ENCODE measurements around the gene CCDC183. TPM values are rescaled to one million over a fixed set of nuclear protein-coding genes. Genes with fewer than 3 reads are reported as not detected.
"Not testable (repeated sequence)": the region's sequence is repeated elsewhere in the genome, so short reads cannot be mapped to it uniquely, and the experiment has no call there.

Gene CCDC183
- total RNA-seq, 1 donor from 2014 or later = 1.0 TPM

GRCh38 chr9:136826188-136826541 lies 30.0 kb downstream of the CCDC183 start:
- no peak for DNase-seq

DNA sequence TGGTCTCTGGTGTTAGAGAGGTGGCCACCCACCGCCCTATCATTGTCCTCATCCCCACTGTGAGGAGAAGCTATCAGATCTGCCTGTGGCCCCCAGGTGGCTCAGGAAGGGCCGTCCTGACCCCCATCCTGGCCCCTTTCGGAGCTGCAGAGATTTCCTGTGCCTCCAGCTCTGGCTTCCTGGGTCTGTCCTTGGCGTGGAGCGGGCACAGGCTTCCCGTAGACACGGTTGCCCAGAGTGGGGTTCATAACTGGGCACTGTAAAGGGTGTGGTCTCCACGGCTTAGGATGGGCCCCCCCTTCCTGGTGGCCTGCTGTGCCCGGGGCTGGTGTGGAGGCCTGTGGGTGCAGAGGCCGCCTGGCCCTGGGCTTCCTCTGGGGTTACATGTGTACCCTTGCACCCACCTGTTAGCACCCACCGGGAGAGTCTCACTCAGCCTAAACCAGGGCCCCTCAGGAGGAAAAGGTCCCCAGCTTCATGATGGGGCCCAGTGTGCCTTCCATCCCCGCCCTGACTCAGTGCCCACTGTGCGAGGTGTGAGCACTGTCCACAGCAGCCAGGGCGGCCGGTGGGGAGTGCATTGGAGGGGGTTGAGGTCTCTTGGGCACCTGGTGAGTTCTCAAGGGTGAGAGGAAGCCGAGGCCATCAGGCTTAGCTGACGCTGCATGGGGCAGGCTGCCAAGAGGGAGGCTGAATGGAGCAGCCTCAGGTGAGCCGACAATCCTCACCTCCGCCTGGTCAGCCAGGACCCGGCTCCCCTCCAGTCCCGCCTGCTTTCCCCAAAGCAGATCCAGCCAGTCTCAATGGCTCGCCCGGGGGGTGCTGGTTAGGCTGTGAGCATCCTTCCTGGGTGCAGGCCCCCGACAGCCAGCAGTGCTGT lies 30.8 kb downstream of the CCDC183 start:
- DNase-seq = no peak

GRCh38 chr9:136827794-136828473 lies 31.8 kb downstream of the CCDC183 start:
- no peak for DNase-seq

DNA sequence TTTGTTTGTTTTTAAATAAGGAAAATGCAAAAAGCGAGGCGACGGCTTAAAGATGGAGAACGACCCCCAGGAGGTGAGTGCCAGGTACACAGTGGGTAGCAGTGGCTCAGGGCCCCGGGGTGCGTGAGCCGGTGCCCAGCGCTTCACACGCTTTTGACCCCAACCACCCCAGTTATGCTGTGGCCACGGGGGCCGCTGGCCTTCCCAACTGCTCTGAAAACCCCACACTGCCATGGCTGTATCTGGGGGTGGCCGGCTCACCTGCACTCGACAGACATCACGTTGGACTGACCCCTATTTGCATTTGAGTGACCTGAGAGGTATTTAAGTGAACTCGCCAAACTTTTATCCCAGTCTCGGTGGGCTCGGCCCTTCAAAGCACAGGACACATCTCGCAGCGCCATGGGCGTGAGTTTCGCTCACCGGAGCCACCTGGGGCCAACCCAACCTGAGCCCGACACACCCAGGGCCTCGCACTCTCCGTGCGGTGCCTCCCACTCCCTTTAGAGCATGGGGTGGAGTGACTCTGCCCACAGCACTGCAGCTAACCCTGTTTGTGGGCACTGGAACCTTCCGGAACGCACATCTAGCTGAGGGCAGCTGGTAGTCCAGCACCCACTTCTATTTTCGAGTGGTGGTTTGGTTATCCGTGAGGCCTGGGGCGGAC lies 32.5 kb downstream of the CCDC183 start:
- no peak for DNase-seq

GRCh38 chr9:136829412-136829811 lies 33.3 kb downstream of the CCDC183 start:
- no peak for DNase-seq

DNA sequence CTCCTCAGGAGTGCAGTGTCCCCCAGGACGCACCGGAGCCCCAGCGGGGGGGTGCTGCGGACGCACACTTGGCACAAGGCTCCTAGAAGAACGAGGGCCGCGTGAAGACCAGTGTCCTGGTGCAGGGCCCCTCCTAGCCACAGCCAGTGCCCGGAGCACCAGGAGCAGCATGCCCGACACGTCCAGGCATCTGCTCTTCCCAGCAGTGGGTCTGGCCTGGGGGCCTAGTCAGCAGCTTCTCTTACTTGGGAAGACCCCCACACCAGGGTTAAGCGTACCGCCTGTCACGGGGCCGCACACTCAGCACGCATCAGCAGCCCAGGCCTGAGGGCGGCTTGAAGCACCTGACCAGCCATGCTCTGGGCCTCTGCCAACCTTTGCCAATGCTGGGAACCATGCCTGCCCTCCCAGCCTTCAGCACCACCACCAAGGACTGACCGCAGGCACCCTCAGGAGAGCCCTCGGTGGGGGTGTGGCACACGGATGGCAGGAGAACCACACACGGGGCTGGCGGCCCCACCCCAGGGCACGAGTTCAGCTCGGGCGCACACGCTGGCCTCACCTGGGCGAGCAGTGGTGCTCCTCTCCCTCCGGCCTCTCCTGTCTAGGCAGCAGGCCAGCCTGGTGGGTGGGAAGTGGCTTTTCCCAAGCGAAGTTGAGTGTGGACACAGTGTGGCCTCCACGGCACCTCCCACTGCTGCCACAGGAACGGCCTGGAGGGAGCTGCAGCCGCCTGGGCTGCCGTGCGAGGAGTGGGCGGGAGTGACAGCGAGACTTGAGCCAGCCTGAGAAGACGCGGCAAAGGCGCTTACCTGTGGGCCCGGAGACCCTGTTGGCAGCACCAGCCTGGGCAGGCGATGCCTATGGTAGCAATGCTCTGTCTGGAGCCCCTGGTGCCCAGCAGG lies 34.1 kb downstream of the CCDC183 start:
- no peak for DNase-seq

- DNase-seq = no peak
Measured at GRCh38 chr9:136831002-136831719, 35.0 kb downstream of the CCDC183 start.

DNA sequence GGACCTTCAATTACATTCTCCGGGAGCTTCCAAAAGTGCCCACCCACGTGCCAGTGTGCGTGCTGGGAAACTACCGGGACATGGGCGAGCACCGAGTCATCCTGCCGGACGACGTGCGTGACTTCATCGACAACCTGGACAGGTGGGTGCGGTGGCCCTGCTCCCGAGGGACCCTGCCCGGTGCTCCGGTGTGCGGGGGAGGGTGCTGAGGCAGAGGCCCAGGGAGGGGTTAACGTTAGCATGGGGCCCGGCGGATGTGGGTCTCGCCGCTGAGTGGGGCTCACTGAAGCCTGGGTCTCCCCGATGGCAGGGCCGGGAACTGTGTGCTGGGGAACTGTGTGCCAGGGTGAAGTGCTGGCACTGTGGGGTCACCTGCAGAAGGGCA lies 35.6 kb downstream of the CCDC183 start:
- DNase-seq = no peak

GRCh38 chr9:136832581-136832980 lies 36.4 kb downstream of the CCDC183 start:
- no peak for DNase-seq

DNA sequence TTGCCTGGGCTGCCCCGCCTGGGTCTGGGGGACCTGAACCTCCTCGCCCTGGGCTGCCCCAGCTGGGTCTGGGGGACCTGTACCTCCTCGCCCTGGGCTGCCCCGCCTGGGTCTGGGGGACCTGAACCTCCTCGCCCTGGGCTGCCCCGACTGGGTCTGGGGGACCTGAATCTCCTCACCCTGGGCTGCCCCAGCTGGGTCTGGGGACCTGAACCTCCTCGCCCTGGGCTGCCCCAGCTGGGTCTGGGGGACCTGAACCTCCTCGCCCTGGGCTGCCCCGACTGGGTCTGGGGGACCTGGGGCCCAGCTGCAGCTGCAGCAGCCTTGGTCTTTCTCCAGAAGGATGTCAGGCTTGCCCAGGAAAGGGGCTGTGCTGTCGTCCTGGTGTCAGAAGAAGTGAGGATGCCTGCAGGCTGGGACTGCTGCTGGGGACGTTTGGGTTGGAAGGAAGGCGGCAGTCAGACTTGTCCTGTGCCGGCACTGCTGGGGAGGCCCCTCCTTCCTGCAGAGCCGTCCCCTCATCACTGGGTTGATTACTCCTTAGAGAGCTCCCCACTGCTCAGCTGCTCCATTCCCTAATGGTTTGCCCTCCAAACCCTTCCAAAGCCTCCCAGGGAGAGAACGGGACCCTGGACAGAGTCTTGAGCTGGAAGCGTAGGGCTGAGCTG lies 37.4 kb downstream of the CCDC183 start:
- not testable (repeated sequence) for DNase-seq

- DNase-seq = no peak
Measured at GRCh38 chr9:136835162-136835931, 39.2 kb downstream of the CCDC183 start.

- no peak for DNase-seq
Measured at GRCh38 chr9:136835932-136836904, 40.1 kb downstream of the CCDC183 start.

DNA sequence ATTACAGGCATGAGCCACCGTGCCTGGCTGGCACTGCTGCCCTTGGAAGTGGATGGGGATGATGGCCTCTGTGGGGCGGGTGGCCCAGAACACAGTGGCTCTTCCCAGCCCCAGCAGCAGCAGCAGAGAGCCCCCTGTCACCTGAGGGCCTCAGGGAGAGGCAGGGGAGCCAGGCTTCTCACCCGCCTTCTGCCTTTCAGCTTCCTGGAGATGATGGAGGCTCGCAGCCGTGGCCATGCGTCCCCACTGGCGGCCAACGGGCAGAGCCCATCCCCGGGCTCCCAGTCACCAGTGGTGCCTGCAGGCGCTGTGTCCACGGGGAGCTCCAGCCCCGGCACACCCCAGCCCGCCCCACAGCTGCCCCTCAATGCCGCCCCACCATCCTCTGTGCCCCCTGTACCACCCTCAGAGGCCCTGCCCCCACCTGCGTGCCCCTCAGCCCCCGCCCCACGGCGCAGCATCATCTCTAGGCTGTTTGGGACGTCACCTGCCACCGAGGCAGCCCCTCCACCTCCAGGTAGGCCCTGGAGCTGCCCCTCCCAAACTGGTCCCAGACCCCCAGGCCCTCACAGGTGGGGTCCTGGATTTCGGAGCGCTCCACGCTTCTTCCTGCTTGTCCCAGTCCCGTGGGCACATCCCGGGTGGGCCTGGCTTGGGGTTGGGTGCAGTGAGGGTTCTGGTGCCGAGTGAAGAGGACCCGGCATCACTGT lies 41.2 kb downstream of the CCDC183 start:
- DNase-seq = no peak

DNA sequence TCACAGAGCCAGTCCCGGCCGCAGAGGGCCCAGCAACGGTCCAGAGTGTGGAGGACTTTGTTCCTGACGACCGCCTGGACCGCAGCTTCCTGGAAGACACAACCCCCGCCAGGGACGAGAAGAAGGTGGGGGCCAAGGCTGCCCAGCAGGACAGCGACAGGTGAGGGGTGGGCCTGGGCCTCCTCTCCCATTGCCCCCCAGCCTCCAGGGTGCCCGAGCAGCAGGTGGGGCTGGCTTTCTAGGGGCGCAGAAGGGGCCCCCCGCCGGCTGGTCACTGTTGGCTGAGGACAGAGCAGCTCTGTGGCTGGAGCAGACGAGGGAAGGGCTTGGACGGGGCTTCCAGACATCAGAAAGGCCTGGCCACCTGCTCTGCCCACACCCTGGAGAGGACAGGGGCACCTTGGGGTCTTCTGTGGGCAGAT lies 41.7 kb downstream of the CCDC183 start:
- DNase-seq = not testable (repeated sequence)

DNA sequence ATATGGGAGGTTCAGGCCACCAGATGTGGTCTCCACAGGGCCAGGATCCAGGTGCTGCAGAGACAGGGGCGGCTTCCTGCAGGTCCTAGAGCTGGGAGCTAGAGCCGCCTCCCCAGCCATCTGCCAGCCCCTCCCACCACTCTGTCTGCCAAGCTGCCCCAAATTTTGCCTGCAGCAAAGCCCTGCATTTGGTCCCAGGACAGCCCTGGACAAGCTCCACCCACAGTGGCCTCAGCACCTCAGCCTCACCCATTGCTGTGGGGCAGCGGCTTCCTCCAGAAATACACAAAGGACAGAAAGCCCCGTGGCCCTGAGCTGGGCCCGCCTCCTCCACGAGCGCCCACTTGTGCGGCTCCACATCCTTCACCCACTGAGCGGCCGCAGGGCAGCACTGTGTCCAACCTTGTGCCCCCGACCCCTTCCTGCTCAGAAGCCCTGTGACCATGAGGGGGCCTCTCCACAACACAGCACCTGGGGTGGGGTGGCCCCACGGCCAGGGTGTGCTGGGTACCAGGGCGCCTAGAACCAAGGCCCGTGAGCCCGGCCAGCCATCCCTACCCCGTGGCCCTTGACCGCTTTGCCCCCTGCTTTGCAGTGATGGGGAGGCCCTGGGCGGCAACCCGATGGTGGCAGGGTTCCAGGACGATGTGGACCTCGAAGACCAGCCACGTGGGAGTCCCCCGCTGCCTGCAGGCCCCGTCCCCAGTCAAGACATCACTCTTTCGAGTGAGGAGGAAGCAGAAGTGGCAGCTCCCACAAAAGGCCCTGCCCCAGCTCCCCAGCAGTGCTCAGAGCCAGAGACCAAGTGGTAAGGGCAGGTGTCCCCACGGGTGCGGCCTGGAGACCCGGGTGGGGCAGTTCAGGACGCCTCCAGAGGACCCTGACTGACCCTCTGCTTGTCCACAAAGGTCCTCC lies 42.4 kb downstream of the CCDC183 start:
- no peak for DNase-seq

DNA sequence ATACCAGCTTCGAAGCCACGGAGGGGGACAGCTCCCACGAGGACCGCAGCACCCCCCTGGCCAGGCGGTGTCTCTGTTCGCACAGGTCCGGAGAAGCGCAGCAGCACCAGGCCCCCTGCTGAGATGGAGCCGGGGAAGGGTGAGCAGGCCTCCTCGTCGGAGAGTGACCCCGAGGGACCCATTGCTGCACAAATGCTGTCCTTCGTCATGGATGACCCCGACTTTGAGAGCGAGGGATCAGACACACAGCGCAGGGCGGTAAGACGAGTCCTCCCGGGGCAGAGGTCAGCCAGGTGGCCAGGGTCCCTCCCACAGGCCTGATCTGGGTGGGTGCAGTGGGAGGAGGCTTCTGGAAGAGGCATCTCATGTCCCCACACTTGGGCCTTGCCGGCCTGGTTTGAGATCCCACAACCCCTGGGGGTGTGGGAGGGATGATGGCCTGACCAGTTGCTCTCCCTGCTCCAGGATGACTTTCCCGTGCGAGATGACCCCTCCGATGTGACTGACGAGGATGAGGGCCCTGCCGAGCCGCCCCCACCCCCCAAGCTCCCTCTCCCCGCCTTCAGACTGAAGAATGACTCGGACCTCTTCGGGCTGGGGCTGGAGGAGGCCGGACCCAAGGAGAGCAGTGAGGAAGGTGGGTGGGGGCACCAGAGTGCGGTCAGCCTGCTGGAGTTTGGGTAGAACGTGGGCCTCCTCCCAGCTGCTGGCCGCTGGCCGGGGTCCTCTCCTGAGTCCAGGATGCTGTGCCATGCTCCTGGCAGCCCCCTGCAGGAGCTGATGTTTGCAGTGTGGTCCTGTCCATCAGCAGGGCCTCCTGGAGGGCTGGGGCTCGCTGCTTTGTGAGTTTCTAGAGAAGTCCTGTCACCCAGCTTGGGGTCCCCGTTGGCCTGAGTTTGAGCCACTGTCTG lies 43.3 kb downstream of the CCDC183 start:
- no peak for DNase-seq

Measured in dermis blood vessel endothelial cell (primary cell).